SU-DHL-6 (cell line): ENCODE data around the gene AMPD3.

Experiments used
- H2AFZ ChIP-seq: fragments of 200-600 bp; sonication (generic); 2 replicates; pipeline ENCODE4 v1.6.1; 2014; ENCODE audit warnings: low read depth, mild to moderate bottlenecking, moderate library complexity, mixed read lengths, antibody characterized with exemption, low read length; ENCODE audit not compliant: severe bottlenecking
- H3F3A ChIP-seq: fragments of 200-600 bp; shearing (Covaris generic); 2 replicates; pipeline ENCODE4 v1.6.0; 2016; ENCODE audit warnings: antibody characterized with exemption, mild to moderate bottlenecking; ENCODE audit not compliant: insufficient read depth
- H3K27ac ChIP-seq: fragments of 200-600 bp; sonication (generic); 2 replicates; pipeline ENCODE4 v1.5.1; 2016; ENCODE audit warnings: low read depth, mild to moderate bottlenecking, low read length, moderate library complexity, mixed read lengths
- H3K27me3 ChIP-seq: fragments of 200-600 bp; sonication (generic), shearing (Covaris generic); 2 replicates; pipeline ENCODE4 v1.6.0; 2014; ENCODE audit warnings: mild to moderate bottlenecking, low read length
- H3K36me3 ChIP-seq: fragments of 200-600 bp; sonication (generic); 2 replicates; pipeline ENCODE4 v1.6.1; 2014; ENCODE audit warnings: mild to moderate bottlenecking, low read length, mixed read lengths
- H3K4me2 ChIP-seq: fragments of 300-600, 200-600 bp; shearing (Covaris generic), sonication (generic); 2 replicates; pipeline ENCODE4 v1.6.0; 2014; ENCODE audit warnings: low read length, low read depth, mild to moderate bottlenecking; ENCODE audit not compliant: poor library complexity, severe bottlenecking
- H3K4me3 ChIP-seq: fragments of 200-600 bp; sonication (generic); 2 replicates; pipeline ENCODE4 v1.5.1; 2014; ENCODE audit warnings: antibody characterized with exemption, low read length, mild to moderate bottlenecking, mixed read lengths; ENCODE audit not compliant: insufficient read depth, poor library complexity, severe bottlenecking
- H3K79me2 ChIP-seq: fragments of 200-600 bp; sonication (generic); 2 replicates; pipeline ENCODE4 v1.6.1; 2014; ENCODE audit warnings: mild to moderate bottlenecking, low read length, moderate library complexity; ENCODE audit not compliant: insufficient read depth
- H3K9ac ChIP-seq: fragments of 200-600 bp; sonication (generic); 2 replicates; pipeline ENCODE4 v1.7.0; 2014; ENCODE audit warnings: mild to moderate bottlenecking, low read length
- H3K9me2 ChIP-seq: fragments of 200-600 bp; sonication (generic); replicated peaks from 2 replicates; pipeline ENCODE4 v1.6.1; 2014; ENCODE audit warnings: low read length; ENCODE audit not compliant: insufficient read depth
- H3K9me3 ChIP-seq: fragments of 200-600 bp; sonication (generic); 2 replicates; pipeline ENCODE4 v1.6.1; 2014; ENCODE audit warnings: low read length, mixed read lengths; ENCODE audit not compliant: insufficient read depth
- H4K20me1 ChIP-seq: fragments of 200-600 bp; sonication (generic); 2 replicates; pipeline ENCODE4 v1.6.1; 2014; ENCODE audit warnings: low read depth, mild to moderate bottlenecking, antibody characterized with exemption, low read length, moderate library complexity, mixed read lengths
- EZH2phosphoT487 ChIP-seq: fragments of 200-600 bp; sonication (generic), shearing (Covaris generic); conservative IDR thresholded peaks from 2 replicates; pipeline ENCODE4 v1.6.1; 2018; ENCODE audit warnings: mild to moderate bottlenecking, antibody characterized with exemption, low read length, moderate library complexity, mixed read lengths
- TF ChIP-seq, protein P1 (sequence below): fragments of 200-600 bp; sonication (generic); IDR thresholded peaks from one replicate; pipeline ENCODE4 v1.5.1; 2017; ENCODE audit warnings: antibody characterized with exemption, mild to moderate bottlenecking, low read length, moderate library complexity; ENCODE audit not compliant: insufficient read depth, poor library complexity, severe bottlenecking

The AMPD3 gene

DNA sequence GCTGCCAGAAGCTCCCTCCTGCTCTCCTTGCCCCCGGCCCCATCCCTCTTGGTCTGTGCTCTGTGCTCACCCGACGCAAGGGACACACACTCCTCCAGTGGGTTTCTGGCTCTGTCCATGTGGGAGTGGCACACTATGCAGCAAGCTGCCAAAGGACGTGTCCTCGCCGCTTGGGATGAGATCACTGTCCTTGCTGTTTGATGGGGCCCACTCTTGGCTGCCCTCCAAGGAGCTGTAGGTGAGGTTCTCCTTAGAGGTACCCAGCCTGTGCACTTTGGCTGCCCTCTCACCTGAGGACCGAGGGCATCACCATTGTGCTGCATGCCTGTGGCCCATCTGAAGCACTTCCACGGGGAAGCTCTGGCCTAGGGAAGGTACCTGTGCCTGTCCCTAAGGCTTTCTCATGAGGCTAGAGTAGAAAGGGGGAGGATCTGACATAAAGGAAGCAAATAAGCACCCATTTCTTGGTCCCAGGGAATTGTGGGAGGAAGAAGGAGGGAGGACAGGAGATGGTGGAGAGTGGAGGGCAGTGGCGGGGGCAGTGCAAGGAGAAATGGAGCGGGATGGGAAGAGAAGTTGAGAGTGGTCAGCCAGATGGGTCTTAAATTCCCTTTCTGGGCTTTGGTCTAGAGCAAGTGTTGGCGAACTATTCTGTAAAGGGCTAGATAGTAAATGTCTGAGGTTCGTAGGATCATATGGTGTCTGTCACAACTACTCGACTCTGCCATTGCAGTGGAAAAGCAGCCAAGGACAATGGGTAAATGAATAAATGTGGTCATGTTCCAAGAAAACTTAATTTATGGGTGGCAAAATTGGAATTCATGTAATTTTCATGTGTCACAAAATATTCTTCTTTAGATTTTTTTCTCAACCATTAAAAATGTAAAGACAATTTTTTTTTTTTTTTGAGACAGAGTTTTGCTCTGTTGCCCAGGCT lies 47.0 kb upstream of the AMPD3 start:
- H3K9ac ChIP-seq: no peak overlapping the region
- no peaks in the 10 kb centered on the region for H3K27me3 ChIP-seq
- TF ChIP-seq, protein P1, sequence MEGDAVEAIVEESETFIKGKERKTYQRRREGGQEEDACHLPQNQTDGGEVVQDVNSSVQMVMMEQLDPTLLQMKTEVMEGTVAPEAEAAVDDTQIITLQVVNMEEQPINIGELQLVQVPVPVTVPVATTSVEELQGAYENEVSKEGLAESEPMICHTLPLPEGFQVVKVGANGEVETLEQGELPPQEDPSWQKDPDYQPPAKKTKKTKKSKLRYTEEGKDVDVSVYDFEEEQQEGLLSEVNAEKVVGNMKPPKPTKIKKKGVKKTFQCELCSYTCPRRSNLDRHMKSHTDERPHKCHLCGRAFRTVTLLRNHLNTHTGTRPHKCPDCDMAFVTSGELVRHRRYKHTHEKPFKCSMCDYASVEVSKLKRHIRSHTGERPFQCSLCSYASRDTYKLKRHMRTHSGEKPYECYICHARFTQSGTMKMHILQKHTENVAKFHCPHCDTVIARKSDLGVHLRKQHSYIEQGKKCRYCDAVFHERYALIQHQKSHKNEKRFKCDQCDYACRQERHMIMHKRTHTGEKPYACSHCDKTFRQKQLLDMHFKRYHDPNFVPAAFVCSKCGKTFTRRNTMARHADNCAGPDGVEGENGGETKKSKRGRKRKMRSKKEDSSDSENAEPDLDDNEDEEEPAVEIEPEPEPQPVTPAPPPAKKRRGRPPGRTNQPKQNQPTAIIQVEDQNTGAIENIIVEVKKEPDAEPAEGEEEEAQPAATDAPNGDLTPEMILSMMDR: no peak
- TF ChIP-seq EZH2phosphoT487: no peak
- no peak overlapping the region for H3K4me2 ChIP-seq
- no peaks in the 10 kb centered on the region for H4K20me1 ChIP-seq
- H3K36me3 ChIP-seq: no peaks in the 10 kb centered on the region
- no peaks in the 10 kb centered on the region for H3K9me2 ChIP-seq
- no peaks in the 10 kb centered on the region for H3F3A ChIP-seq
- no peak overlapping the region for H2AFZ ChIP-seq
- no peaks in the 10 kb centered on the region for H3K79me2 ChIP-seq
- H3K9me3 ChIP-seq: no peaks in the 10 kb centered on the region
- H3K4me3 ChIP-seq: no peak overlapping the region
- H3K27ac ChIP-seq: no peak overlapping the region

DNA sequence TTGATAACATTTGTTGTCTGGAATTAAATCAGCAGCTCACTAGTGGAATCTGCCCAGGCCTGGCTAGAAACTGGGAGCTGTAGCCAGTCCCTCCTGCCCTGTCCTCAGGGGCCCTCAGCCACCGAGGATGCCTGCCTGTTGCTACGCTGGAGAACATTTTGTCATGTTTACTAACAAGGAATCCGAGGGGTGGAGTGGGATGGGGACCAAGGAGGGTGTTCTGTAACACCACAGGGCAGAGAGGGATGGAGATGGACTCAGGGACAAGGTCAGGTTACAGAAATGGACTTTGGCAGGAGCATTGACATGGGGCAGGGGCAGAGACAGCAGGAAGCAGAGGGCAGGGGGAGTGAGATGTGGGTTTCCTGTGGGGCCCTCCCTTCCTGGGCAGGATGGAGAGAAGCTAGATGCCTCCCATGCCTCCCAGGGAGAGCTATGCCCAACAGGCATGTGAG lies 45.8 kb upstream of the AMPD3 start:
- no peak overlapping the region for H3K27ac ChIP-seq
- no peaks in the 10 kb centered on the region for H3K79me2 ChIP-seq
- no peak for TF ChIP-seq EZH2phosphoT487
- TF ChIP-seq, protein P1: no peak
- no peak overlapping the region for H3K4me2 ChIP-seq
- H3K9me2 ChIP-seq: no peaks in the 10 kb centered on the region
- H3K9ac ChIP-seq: no peak overlapping the region
- no peaks in the 10 kb centered on the region for H3K9me3 ChIP-seq
- no peak overlapping the region for H3K4me3 ChIP-seq
- no peaks in the 10 kb centered on the region for H3K36me3 ChIP-seq
- no peaks in the 10 kb centered on the region for H4K20me1 ChIP-seq
- no peaks in the 10 kb centered on the region for H3F3A ChIP-seq
- no peaks in the 10 kb centered on the region for H3K27me3 ChIP-seq
- H2AFZ ChIP-seq: no peak overlapping the region

DNA sequence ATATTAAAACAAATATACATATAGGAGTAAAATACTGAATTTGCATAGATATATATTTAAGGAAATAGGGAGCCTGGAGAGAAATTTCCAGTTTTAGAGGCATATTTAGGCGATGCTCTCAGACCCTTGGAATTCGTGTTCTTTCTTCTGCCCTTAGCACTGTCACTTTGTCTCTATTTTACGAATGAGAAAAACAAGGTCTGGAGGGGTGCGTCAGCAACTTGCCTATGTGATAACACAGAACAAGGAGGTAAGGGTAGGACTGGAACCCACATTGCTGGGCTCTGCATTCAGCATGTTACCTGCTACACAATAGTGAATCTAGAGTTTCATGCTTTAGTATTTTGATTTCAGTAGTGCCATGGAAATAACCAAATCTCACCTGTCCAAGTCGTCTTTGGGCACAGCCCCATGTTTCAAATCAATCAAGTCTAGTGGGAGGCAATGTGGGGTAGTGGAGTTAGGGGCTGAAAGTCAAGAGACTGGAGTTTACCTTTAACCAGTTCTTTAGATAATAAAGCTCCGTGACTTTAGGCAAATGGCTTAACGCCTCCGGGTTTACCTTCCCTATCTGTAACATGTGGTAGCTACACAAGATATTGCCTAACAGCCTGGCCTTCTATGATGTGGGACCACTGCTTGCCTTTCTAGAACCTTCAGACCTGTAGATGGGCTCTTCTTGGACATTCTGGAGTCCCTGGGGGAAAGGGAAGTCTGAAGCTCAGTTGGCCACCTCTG lies 44.8 kb upstream of the AMPD3 start:
- Histone ChIP-seq H2AFZ (no peak overlapping the region), H3K36me3 (no peaks in the 10 kb centered on the region), H3K4me2 (no peak overlapping the region)

More for the DNA sequence above, 44.8 kb upstream of the AMPD3 start:
- TF ChIP-seq, protein P1: no peak
- no peak for TF ChIP-seq EZH2phosphoT487
- H3F3A ChIP-seq: no peaks in the 10 kb centered on the region
- H3K9ac ChIP-seq: no peak overlapping the region
- no peaks in the 10 kb centered on the region for H3K9me3 ChIP-seq
- no peaks in the 10 kb centered on the region for H3K27me3 ChIP-seq
- H3K27ac ChIP-seq: no peak overlapping the region
- H3K4me3 ChIP-seq: no peak overlapping the region
- H3K9me2 ChIP-seq: no peaks in the 10 kb centered on the region
- H4K20me1 ChIP-seq: no peaks in the 10 kb centered on the region
- H3K79me2 ChIP-seq: no peaks in the 10 kb centered on the region
